Measurements from ENCODE around the gene IQGAP1. TPM values are rescaled to one million over a fixed set of nuclear protein-coding genes. Genes with fewer than 3 reads are reported as not detected.
A peak's percentile ranks its signal among the peaks of the same experiment; 100 is the strongest.

IQGAP1 gene
- total and polyA plus RNA-seq, 4 donors, result 9.2 to 50.1 (median 24.5) TPM

GRCh38 chr15:90540768-90541167 is 152.7 kb downstream of the IQGAP1 start:
- peak overlapping the region in 1 of 2 donors; percentile 39 for H3K9ac ChIP-seq (ENCODE audit: low read depth in 1 of 2, low read length in 2 of 2)
- peaks cover 0 to 13% (median 10%) of the 10 kb centered on the region in 4 donors for H3K4me1 ChIP-seq (ENCODE audit: control insufficient read depth in 4 of 4, insufficient read depth in 4 of 4, low read length in 3 of 4)
- no peaks in the 10 kb centered on the region for H3K27me3 ChIP-seq (ENCODE audit: control insufficient read depth in 4 of 4, insufficient read depth in 4 of 4, low read length in 3 of 4)
- no peak overlapping the region for H3K4me3 ChIP-seq (ENCODE audit: low read depth in 1 of 3, low read length in 3 of 3)
- H3K27ac ChIP-seq (ENCODE audit: low read depth in 1 of 2, low read length in 2 of 2), result no peak overlapping the region
- no peak for DNase-seq (ENCODE audit: low spot score)
- no peaks in the 10 kb centered on the region for H3K9me3 ChIP-seq (ENCODE audit: control insufficient read depth in 4 of 4, low read length in 3 of 4)
- peaks cover 0 to 8% (median 6%) of the 10 kb centered on the region in 4 donors for H3K36me3 ChIP-seq (ENCODE audit: control insufficient read depth in 4 of 4, insufficient read depth in 3 of 4, low read depth in 1 of 4, low read length in 3 of 4)
- no peak for TF ChIP-seq MAX (IDR thresholded peaks at IDR 0.05)
- TF ChIP-seq ATF3 (IDR thresholded peaks at IDR 0.05), result no peak
- TF ChIP-seq NR2F2 (IDR thresholded peaks at IDR 0.05), result no peak
- no peak for TF ChIP-seq JUND (IDR thresholded peaks at IDR 0.05)
- no peak for TF ChIP-seq RXRA (IDR thresholded peaks at IDR 0.05)
- no peak for TF ChIP-seq CTCF (IDR thresholded peaks at IDR 0.05; ENCODE audit: low read depth, low read length, missing input control)
- no peak for TF ChIP-seq EGR1 (IDR thresholded peaks at IDR 0.05; ENCODE audit: low read depth in 2 of 2)
- TF ChIP-seq SP1 (IDR thresholded peaks at IDR 0.05), result no peak
- TF ChIP-seq GABPA (IDR thresholded peaks at IDR 0.05 in 1 of 2, conservative IDR thresholded peaks at IDR 0.05 in 1 of 2), result no peak
- TF ChIP-seq HNF4G (IDR thresholded peaks at IDR 0.05), result no peak
- no peak for TF ChIP-seq FOXA2 (IDR thresholded peaks at IDR 0.05)
- TF ChIP-seq HNF4A (conservative IDR thresholded peaks at IDR 0.05), result no peak
- TF ChIP-seq FOXA1 (IDR thresholded peaks at IDR 0.05), result no peak
- no peak for TF ChIP-seq ZBTB33 (IDR thresholded peaks at IDR 0.05)
- no peak for TF ChIP-seq TAF1 (conservative IDR thresholded peaks at IDR 0.05)
- TF ChIP-seq RAD21 (IDR thresholded peaks at IDR 0.05), result no peak
- TF ChIP-seq REST (IDR thresholded peaks at IDR 0.05), result no peak
- WGBS, result 90% methylated on average over 3 of the region's 3 CpGs

Data from liver (tissue), 9 donors.